HFF-Myc (cell line): ENCODE data around the gene TRPC4AP.

ENCODE experiments used
- DNase-seq: peaks from one replicate; pipeline ENCODE4 v3.0.0-alpha.2; 2011; ENCODE audit warnings: low read depth; ENCODE audit errors: extremely low read depth
- H3K4me3 ChIP-seq: replicated peaks from 2 replicates; pipeline ENCODE4 v1.5.1; 2011; ENCODE audit warnings: low read depth, mild to moderate bottlenecking, control low read depth, low read length
- CTCF ChIP-seq: IDR thresholded peaks from 2 replicates; pipeline ENCODE4 v1.5.1; 2012; ENCODE audit warnings: mild to moderate bottlenecking, low read depth, low read length, control low read depth; ENCODE audit errors: missing control alignments

TRPC4AP gene

GRCh38 chr20:34955231-34956040 is 137.2 kb downstream of the TRPC4AP start, which contains the start of the genes GSS and MYH7B:
Gene GSS (minus strand): TSS chr20:34955806. CDS start chr20:34951852, 3,954 bp downstream.
Gene MYH7B (plus strand): TSS chr20:34955868. CDS start chr20:34978006, 22,138 bp downstream.
- peak; percentile 82 for DNase-seq
- peak; percentile 36 for TF ChIP-seq CTCF
- peak within 1 kb of the TSS; percentile 84 for H3K4me3 ChIP-seq

- H3K4me3 ChIP-seq: peak overlapping the region; percentile 84
- DNase-seq: peak; percentile 35
- TF ChIP-seq CTCF: no peak
Observed at GRCh38 chr20:34954904-34955230, 137.7 kb downstream of the TRPC4AP start.

GRCh38 chr20:34953960-34954359 is 138.6 kb downstream of the TRPC4AP start:
- no peak overlapping the region for H3K4me3 ChIP-seq
- TF ChIP-seq CTCF: no peak
- DNase-seq: no peak

- DNase-seq: no peak
- no peak overlapping the region for H3K4me3 ChIP-seq
- no peak for TF ChIP-seq CTCF
Observed at GRCh38 chr20:34952671-34953070, 139.9 kb downstream of the TRPC4AP start.
